ENCODE results near the gene GALNT7.
A peak's percentile ranks its signal among the peaks of the same experiment; 100 is the strongest.

GALNT7 gene

DNA sequence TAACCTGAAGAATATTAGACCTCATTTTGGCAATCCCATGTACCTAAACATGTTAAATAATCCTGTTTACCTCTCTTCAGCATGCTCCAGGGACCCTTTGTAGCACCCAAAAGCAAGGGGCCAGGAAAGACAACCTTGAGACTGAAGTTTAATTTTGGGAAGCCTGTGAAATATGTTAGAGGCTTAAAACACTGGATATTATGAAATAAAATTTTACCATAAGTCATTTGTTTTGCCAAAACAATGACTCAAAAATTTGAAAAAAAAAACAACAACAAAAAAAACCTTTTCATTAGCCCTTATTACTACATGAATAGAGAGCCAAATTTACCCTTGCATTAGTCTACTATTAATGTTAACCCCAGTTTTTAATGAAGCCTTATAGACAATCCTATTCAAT, 115.9 kb downstream of the GALNT7 start:
- peaks cover 24% of the 10 kb centered on the region for H3K9me3 Mint-ChIP-seq
- no peak overlapping the region for H3K27ac Mint-ChIP-seq
- DNase-seq: no peak
- H3K36me3 Mint-ChIP-seq (ENCODE audit: low read depth): peaks cover 42% of the 10 kb centered on the region
- no peaks in the 10 kb centered on the region for H3K27me3 Mint-ChIP-seq
- H3K4me1 Mint-ChIP-seq (ENCODE audit: low read depth): peaks cover 13% of the 10 kb centered on the region
- no peak overlapping the region for H3K4me3 Mint-ChIP-seq

DNA sequence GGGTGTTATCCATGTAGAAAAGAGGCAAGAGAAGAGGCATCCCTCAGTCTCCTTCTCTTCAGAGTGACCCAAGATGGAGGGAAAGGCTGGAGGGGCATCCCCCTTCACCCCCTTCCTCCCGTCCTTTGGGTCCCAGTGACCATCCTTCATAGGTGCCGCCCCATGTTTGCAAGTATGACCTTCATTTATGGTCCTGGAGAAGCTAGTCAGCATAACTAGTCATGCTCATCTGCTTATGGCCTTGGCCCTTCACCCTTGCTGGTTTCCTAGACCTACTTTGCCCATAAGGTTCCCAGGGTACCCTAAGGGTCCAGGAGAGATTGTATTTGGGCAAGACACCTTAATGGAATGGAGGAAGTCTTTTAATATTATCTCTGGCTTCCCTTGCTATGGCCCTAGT, 118.9 kb downstream of the GALNT7 start:
- Mint-ChIP-seq H3K4me1 (ENCODE audit: low read depth) (peaks cover 15% of the 10 kb centered on the region), H3K27me3 (no peaks in the 10 kb centered on the region), H3K4me3 (no peak overlapping the region), H3K27ac (no peak overlapping the region), H3K9me3 (peaks cover 22% of the 10 kb centered on the region), H3K36me3 (ENCODE audit: low read depth) (peaks cover 30% of the 10 kb centered on the region)
- no peak for DNase-seq

DNA sequence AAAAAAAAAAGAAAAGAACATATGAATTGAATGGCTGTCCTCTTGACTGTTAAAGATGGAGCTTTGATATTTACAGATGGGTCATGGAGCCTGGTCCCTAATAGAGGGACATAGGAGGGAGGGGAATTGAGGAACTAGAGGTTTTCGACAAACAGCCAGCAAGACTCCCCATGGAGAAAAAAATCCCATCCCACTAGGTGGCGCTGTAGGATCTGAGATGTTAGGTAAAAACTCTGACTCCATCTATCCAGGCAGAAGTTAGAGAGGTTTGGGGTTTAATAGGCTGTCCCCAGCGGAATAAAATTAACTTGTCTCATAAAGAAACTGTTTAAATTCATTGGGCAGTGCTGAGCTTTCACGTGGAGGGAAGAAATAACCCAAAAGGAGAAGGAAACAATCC, 119.7 kb downstream of the GALNT7 start:
- Mint-ChIP-seq H3K9me3 (peaks cover 15% of the 10 kb centered on the region), H3K27me3 (no peaks in the 10 kb centered on the region), H3K27ac (peak overlapping the region; percentile 45), H3K36me3 (ENCODE audit: low read depth) (peaks cover 24% of the 10 kb centered on the region), H3K4me1 (ENCODE audit: low read depth) (peaks cover 15% of the 10 kb centered on the region), H3K4me3 (no peak overlapping the region)
- DNase-seq: peak; percentile 61

DNA sequence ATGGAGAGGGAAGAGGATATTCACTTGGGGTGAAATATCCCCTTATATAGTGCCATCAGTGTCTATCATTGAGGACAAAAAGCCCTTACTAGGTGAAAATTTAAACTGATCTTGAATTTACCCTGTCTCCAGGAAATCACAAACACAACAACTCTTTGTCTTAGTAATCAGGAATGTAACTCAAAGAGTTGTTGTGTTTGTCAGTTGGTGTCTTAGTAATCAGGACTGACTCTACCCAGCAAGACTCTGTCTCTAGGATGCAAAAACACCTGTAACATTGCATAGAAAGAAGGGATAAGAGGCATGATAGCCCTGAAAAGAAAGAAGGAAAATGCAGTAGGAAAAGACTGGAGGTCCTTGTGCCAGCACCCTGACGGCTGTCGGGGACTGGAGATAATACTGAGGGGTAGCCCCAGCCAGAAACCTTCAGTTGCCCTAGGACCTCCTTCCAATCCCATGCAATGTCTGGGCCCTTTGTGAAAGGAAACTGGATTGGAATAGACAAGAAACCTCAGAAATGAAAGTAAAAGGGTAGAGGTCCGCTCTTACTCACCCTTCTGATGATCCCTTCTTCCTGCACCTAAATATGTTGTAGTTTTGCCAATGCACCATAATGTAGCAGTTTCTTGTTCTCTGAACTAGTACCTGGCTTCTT, 120.2 kb downstream of the GALNT7 start:
- Mint-ChIP-seq H3K9me3 (peaks cover 15% of the 10 kb centered on the region), H3K36me3 (ENCODE audit: low read depth) (peaks cover 21% of the 10 kb centered on the region), H3K4me3 (no peak overlapping the region), H3K4me1 (ENCODE audit: low read depth) (peaks cover 15% of the 10 kb centered on the region), H3K27me3 (no peaks in the 10 kb centered on the region), H3K27ac (peak overlapping the region; percentile 38)
- no peak for DNase-seq

DNA sequence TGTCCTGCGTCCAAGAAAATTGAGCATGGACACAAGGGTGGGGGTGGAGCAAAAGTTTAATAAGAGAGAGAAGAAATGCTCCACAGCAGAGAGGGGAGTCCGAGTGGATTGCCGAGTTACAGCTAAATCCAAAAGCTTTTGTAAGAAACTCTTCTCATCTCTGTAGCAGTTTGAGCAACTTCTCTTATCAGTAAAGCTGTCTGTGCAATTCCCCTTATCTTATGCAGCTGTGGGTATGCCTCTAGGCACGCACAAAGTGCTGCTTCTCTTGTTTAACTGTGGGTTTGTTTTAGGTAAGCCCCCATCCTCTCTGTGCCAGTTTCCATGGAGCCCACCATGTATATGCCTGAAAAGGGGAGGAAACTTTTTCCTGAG, 120.7 kb downstream of the GALNT7 start:
- no peak for DNase-seq
- Mint-ChIP-seq H3K4me3 (no peak overlapping the region), H3K36me3 (ENCODE audit: low read depth) (peaks cover 17% of the 10 kb centered on the region), H3K27ac (peak overlapping the region; percentile 30), H3K9me3 (peaks cover 15% of the 10 kb centered on the region), H3K27me3 (no peaks in the 10 kb centered on the region), H3K4me1 (ENCODE audit: low read depth) (peaks cover 15% of the 10 kb centered on the region)

DNA sequence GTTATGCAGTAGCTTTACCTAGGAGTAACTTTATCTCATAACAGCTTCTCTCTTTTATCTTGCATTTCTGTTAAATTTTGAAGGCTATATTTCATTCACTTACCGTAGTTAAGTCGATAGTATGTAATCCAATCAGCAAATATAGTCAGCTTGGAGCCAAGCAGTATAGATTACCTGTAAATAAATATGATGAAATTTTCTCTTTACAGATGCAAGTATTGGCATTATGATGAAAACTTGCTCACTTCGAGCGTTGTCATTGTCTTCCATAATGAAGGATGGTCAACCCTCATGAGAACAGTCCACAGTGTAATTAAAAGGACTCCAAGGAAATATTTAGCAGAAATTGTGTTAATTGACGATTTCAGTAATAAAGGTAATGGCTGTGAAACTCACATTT, 123.3 kb downstream of the GALNT7 start:
- no peaks in the 10 kb centered on the region for H3K9me3 Mint-ChIP-seq
- no peaks in the 10 kb centered on the region for H3K27me3 Mint-ChIP-seq
- H3K4me3 Mint-ChIP-seq: no peak overlapping the region
- DNase-seq: no peak
- peaks cover 7% of the 10 kb centered on the region for H3K36me3 Mint-ChIP-seq (ENCODE audit: low read depth)
- H3K27ac Mint-ChIP-seq: no peak overlapping the region
- peaks cover 15% of the 10 kb centered on the region for H3K4me1 Mint-ChIP-seq (ENCODE audit: low read depth)

DNA sequence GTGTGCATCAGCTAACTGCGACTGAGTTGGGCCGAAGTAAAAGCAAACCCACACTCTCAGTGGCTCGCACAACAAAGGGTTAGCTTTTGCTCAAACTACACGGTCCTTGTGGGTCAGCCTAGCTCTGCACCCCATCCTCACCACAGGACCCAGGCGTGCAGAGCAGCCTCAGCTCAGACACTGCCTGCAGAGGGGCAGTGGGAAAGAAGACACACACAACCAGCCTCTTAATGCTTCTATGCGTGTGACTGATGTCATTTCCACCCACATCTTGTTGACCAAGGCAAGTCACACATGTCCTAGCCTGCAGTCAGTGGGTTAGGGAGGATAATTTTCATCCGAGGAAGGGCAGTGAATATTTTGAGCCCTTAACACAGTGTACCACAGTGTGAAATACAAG, 125.1 kb downstream of the GALNT7 start:
- DNase-seq: no peak
- peaks cover 15% of the 10 kb centered on the region for H3K36me3 Mint-ChIP-seq (ENCODE audit: low read depth)
- H3K27me3 Mint-ChIP-seq: no peaks in the 10 kb centered on the region
- no peak overlapping the region for H3K4me3 Mint-ChIP-seq
- H3K9me3 Mint-ChIP-seq: no peaks in the 10 kb centered on the region
- peaks cover 10% of the 10 kb centered on the region for H3K4me1 Mint-ChIP-seq (ENCODE audit: low read depth)
- H3K27ac Mint-ChIP-seq: no peak overlapping the region

DNA sequence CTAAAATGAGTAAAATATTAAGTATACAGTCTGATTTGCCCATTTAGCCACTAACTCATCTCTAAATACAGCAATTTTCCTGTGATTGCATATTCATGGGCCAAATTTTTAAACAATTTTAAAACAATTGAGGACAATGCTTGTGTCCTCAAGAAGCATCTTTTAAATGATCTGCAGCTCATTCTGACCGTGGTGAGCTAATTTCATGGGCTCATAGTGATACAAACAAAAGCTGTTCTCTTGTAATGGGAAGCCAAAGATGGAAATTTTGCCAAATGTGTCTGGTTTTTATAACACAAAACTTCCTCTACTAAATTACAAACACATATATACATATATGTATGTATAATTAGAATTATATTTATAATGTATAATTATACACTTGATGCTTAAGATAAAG, 125.8 kb downstream of the GALNT7 start:
- Mint-ChIP-seq H3K4me1 (ENCODE audit: low read depth) (peaks cover 2% of the 10 kb centered on the region), H3K27ac (no peak overlapping the region), H3K36me3 (ENCODE audit: low read depth) (peaks cover 15% of the 10 kb centered on the region), H3K9me3 (no peaks in the 10 kb centered on the region), H3K27me3 (no peaks in the 10 kb centered on the region), H3K4me3 (no peak overlapping the region)
- no peak for DNase-seq

DNA sequence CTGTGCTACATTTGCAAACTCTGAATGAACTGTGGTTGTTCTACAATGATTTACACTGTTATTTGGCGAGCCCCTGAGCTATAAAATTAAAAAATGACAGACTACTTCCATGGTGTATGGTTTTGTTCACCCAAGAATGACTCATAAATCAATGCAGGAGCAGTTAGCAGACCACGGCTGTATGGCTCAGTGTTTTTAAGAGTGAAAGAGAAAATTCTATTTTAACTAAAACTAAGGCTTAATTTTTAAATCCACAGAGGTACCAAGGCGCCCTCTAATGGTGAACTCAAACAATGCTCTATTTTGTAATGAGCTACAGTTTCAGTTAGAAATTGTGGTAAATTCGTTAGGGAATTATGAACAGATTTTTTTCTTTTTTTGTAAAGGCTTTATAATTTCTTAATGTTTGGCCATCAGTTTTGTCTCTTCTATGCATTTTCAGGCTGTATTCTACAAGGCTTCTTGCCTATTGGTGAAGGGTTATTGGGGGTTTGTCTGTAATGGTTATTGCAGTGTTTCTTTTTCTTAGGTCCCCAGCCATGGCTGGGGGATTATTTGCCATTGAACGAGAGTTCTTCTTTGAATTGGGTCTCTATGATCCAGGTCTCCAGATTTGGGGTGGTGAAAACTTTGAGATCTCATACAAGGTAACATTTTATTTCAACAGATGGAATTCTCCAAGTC, 133.0 kb downstream of the GALNT7 start:
- Mint-ChIP-seq H3K9me3 (no peaks in the 10 kb centered on the region), H3K36me3 (ENCODE audit: low read depth) (peaks cover 32% of the 10 kb centered on the region), H3K4me3 (no peak overlapping the region), H3K27me3 (no peaks in the 10 kb centered on the region), H3K27ac (no peak overlapping the region), H3K4me1 (ENCODE audit: low read depth) (peaks cover 6% of the 10 kb centered on the region)
- DNase-seq: no peak

DNA sequence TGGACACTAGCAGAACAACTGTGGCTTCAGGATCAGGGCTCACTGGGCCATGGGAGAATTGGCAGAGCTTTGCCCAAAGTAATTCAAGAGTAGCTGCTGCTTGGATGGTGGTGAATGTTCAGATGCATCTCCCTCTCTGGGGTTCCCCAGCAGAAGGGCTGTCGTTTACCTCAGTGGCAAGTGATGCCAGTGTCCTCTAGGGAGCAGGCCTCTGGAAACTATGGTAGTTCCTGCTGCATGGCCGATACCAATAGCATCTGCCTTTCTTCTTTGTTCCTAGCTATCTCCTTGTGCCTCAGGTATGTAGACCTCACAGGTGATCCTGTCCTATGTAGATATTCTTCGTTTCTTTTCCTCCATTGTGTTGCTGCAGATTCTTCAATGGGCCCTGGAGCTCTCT, 139.2 kb downstream of the GALNT7 start:
- no peaks in the 10 kb centered on the region for H3K27me3 Mint-ChIP-seq
- peaks cover 50% of the 10 kb centered on the region for H3K36me3 Mint-ChIP-seq (ENCODE audit: low read depth)
- no peaks in the 10 kb centered on the region for H3K4me1 Mint-ChIP-seq (ENCODE audit: low read depth)
- no peaks in the 10 kb centered on the region for H3K9me3 Mint-ChIP-seq
- DNase-seq: no peak
- H3K4me3 Mint-ChIP-seq: no peak overlapping the region
- no peak overlapping the region for H3K27ac Mint-ChIP-seq

DNA sequence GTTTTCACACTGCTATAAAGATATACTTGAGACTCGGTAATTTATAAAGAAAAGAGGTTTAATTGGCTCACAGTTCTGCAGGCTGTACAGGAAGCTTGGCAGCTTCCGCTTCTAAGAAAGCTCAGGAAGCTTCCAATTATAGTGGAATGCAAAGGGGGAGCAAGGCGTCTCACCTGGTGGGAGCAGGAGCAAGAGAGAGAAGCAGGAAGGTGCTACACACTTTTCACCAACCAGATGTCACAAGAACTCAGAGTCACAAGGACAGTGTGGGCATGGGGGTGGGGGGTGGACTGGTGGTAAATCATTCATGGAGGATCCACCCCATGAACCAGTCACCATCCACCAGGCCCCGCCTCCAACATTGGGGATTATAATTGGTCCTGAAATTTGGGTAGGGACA, 142.8 kb downstream of the GALNT7 start:
- no peaks in the 10 kb centered on the region for H3K27me3 Mint-ChIP-seq
- H3K36me3 Mint-ChIP-seq (ENCODE audit: low read depth): peaks cover 33% of the 10 kb centered on the region
- H3K4me3 Mint-ChIP-seq: no peak overlapping the region
- no peak for DNase-seq
- H3K4me1 Mint-ChIP-seq (ENCODE audit: low read depth): no peaks in the 10 kb centered on the region
- H3K27ac Mint-ChIP-seq: no peak overlapping the region
- no peaks in the 10 kb centered on the region for H3K9me3 Mint-ChIP-seq

DNA sequence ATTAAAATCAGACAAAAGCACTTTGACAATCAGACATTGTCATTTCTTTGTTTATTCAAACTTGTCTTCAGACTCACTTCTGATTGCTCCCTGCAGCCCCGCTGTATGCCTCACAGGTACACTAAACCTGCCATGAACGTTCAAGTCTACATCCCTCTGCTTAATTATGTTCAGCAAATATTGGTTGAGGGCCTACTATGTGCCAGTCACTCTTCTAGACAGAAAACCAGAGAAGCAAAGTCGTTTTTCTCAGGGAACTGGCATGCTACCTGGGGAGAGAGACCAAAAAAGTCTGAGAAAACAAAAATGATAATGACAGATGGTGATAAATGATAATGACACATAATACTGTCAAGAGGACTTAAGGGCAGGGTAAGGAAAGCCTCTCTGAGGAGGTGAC, 146.1 kb downstream of the GALNT7 start:
- Mint-ChIP-seq H3K4me1 (ENCODE audit: low read depth) (peaks cover 12% of the 10 kb centered on the region), H3K4me3 (no peak overlapping the region), H3K9me3 (no peaks in the 10 kb centered on the region), H3K36me3 (ENCODE audit: low read depth) (peaks cover 25% of the 10 kb centered on the region), H3K27ac (no peak overlapping the region), H3K27me3 (no peaks in the 10 kb centered on the region)
- no peak for DNase-seq

DNA sequence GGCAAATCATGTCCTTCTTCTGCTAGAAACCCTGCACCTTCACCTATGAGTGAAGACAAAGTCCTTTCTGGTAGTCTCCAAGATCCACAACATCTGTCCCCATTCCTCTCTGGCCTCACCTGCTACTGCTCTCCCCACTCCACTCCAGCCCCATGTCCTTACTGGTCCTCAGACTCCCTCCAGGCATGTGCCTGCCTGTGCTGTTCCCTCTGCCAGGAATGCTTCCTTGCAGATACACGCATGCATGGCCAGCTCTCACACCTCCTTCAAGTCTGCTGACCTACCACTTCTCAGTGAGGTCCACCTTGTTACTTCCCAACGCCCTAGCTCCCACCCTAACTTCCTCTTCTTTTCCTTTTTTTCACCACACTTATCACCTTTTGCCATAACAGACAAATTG, 147.4 kb downstream of the GALNT7 start:
- peaks cover 25% of the 10 kb centered on the region for H3K36me3 Mint-ChIP-seq (ENCODE audit: low read depth)
- H3K9me3 Mint-ChIP-seq: no peaks in the 10 kb centered on the region
- no peak overlapping the region for H3K4me3 Mint-ChIP-seq
- no peak overlapping the region for H3K27ac Mint-ChIP-seq
- H3K27me3 Mint-ChIP-seq: no peaks in the 10 kb centered on the region
- peaks cover 13% of the 10 kb centered on the region for H3K4me1 Mint-ChIP-seq (ENCODE audit: low read depth)
- no peak for DNase-seq

DNA sequence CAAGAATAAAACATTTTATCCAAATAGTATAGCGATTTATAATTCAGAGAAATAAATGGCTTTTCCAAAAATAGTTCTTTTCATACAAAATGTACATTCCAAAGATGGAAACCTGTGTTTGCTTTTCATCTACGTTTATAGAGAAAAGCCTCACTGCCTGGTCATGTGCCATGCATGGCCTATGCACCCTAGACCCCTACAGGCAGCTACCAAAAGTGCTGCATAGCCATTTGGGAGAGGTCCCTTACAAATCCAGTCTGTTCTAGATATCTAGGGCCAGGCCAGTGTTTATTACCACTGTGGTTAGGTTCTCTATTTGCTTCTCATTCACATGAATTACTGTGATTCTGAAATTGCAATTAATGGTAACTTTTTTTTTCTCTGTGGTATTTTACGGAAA, 148.4 kb downstream of the GALNT7 start:
- H3K36me3 Mint-ChIP-seq (ENCODE audit: low read depth): peaks cover 30% of the 10 kb centered on the region
- no peaks in the 10 kb centered on the region for H3K9me3 Mint-ChIP-seq
- DNase-seq: no peak
- H3K4me1 Mint-ChIP-seq (ENCODE audit: low read depth): peaks cover 13% of the 10 kb centered on the region
- H3K27me3 Mint-ChIP-seq: no peaks in the 10 kb centered on the region
- H3K4me3 Mint-ChIP-seq: no peak overlapping the region
- no peak overlapping the region for H3K27ac Mint-ChIP-seq

DNA sequence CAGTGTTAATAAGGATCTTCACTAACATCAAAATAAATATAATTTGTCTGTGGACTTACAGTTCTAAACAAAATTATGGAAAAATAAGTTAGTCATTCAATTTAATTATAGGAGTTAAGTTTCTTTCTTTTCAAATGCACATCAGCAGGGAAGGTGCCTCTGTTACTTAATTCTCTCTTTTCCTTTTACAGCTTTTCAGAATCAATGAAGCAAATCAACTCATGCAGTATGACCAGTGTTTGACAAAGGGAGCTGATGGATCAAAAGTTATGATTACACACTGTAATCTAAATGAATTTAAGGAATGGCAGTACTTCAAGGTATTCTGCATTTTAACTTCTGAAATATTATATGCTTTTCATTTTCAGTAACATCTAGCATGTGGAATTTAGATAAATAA, 149.6 kb downstream of the GALNT7 start:
- Mint-ChIP-seq H3K36me3 (ENCODE audit: low read depth) (peaks cover 38% of the 10 kb centered on the region), H3K4me1 (ENCODE audit: low read depth) (peaks cover 13% of the 10 kb centered on the region), H3K27ac (peak overlapping the region; percentile 20), H3K4me3 (no peak overlapping the region), H3K9me3 (no peaks in the 10 kb centered on the region), H3K27me3 (no peaks in the 10 kb centered on the region)
- DNase-seq: no peak
